Liver (tissue), 9 donors: ENCODE measurements around the gene CMBL. TPM values are rescaled to one million over a fixed set of nuclear protein-coding genes. Genes with fewer than 3 reads are reported as not detected.

ENCODE experiments used
- DNase-seq: peaks from one replicate; pipeline ENCODE4 v3.0.0-alpha.2; 2017; ENCODE audit warnings: low spot score
- H3K27ac ChIP-seq, 2 donors: one replicate each; pipeline ENCODE4 v1.7.0; 2013; ENCODE audit warnings: inconsistent platforms in 2 of 2, low read length in 2 of 2, control low read depth in 1 of 2, low read depth in 1 of 2, mild to moderate bottlenecking in 1 of 2
- H3K27me3 ChIP-seq, 4 donors: one replicate each; pipeline versions ENCODE4 v1.6.1 to v1.7.0; 2013; ENCODE audit warnings: low read length in 3 of 4, inconsistent platforms in 1 of 4, mild to moderate bottlenecking in 1 of 4, moderate library complexity in 1 of 4; ENCODE audit not compliant: control insufficient read depth in 4 of 4, insufficient read depth in 4 of 4
- H3K36me3 ChIP-seq, 4 donors: one replicate each; pipeline versions ENCODE4 v1.6.1 to v1.7.0; 2013; ENCODE audit warnings: low read length in 3 of 4, mild to moderate bottlenecking in 3 of 4, low read depth in 1 of 4, moderate library complexity in 1 of 4; ENCODE audit not compliant: control insufficient read depth in 4 of 4, insufficient read depth in 3 of 4
- H3K4me1 ChIP-seq, 4 donors: one replicate each; pipeline versions ENCODE4 v1.6.1 to v1.7.0; 2013; ENCODE audit warnings: low read length in 3 of 4, mild to moderate bottlenecking in 3 of 4, moderate library complexity in 1 of 4; ENCODE audit not compliant: control insufficient read depth in 4 of 4, insufficient read depth in 4 of 4
- H3K4me3 ChIP-seq, 3 donors: one replicate each; pipeline versions ENCODE4 v1.6.1 to v1.7.0; 2013; ENCODE audit warnings: low read length in 3 of 3, control low read depth in 1 of 3, low read depth in 1 of 3, mild to moderate bottlenecking in 1 of 3
- H3K9ac ChIP-seq, 2 donors: one replicate each; pipeline ENCODE4 v1.7.0; 2013; ENCODE audit warnings: low read length in 2 of 2, mild to moderate bottlenecking in 2 of 2, moderate library complexity in 2 of 2, control low read depth in 1 of 2, low read depth in 1 of 2
- H3K9me3 ChIP-seq, 4 donors: one replicate each; pipeline versions ENCODE4 v1.6.1 to v1.7.0; 2013; ENCODE audit warnings: low read length in 3 of 4; ENCODE audit not compliant: control insufficient read depth in 4 of 4
- ATF3 ChIP-seq: IDR thresholded peaks from 2 replicates; pipeline ENCODE4 v1.6.1; 2016; ENCODE audit warnings: antibody characterized with exemption
- CTCF ChIP-seq: fragments of 150-350 bp; IDR thresholded peaks from 2 replicates; pipeline ENCODE4 v1.5.1; 2017; ENCODE audit warnings: improper control_type of control experiment, low read depth, low read length; ENCODE audit not compliant: missing input control
- EGR1 ChIP-seq, 2 donors: IDR thresholded peaks; 2 replicates each; pipeline ENCODE4 v1.6.1; 2016 to 2018; ENCODE audit warnings: antibody characterized with exemption in 2 of 2, low read depth in 2 of 2
- FOXA1 ChIP-seq: IDR thresholded peaks from 2 replicates; pipeline ENCODE4 v1.6.1; 2016; ENCODE audit warnings: antibody characterized with exemption
- FOXA2 ChIP-seq: IDR thresholded peaks from 2 replicates; pipeline ENCODE4 v1.6.1; 2016; ENCODE audit warnings: antibody characterized with exemption
- GABPA ChIP-seq, 2 donors: IDR thresholded peaks in 1 of 2; conservative IDR thresholded peaks in 1 of 2; 2 replicates each; pipeline ENCODE4 v1.6.1; 2016; ENCODE audit warnings: antibody characterized with exemption in 2 of 2, mild to moderate bottlenecking in 1 of 2, moderate library complexity in 1 of 2
- HNF4A ChIP-seq, 2 donors: conservative IDR thresholded peaks; 2 replicates each; pipeline ENCODE4 v1.6.1; 2016; ENCODE audit warnings: antibody characterized with exemption in 2 of 2, mild to moderate bottlenecking in 2 of 2
- HNF4G ChIP-seq: IDR thresholded peaks from 2 replicates; pipeline ENCODE4 v1.6.1; 2016; ENCODE audit warnings: antibody characterized with exemption
- JUND ChIP-seq, 2 donors: IDR thresholded peaks; 2 replicates each; pipeline ENCODE4 v1.6.1; 2016; ENCODE audit warnings: antibody characterized with exemption in 2 of 2
- MAX ChIP-seq: IDR thresholded peaks from 2 replicates; pipeline ENCODE4 v1.6.1; 2016; ENCODE audit warnings: antibody characterized with exemption
- NR2F2 ChIP-seq: IDR thresholded peaks from 2 replicates; pipeline ENCODE4 v1.6.1; 2016; ENCODE audit warnings: antibody characterized with exemption
- RAD21 ChIP-seq, 2 donors: IDR thresholded peaks; 2 replicates each; pipeline ENCODE4 v1.6.1; 2016; ENCODE audit warnings: antibody characterized with exemption in 2 of 2, mild to moderate bottlenecking in 2 of 2
- REST ChIP-seq: IDR thresholded peaks from 2 replicates; pipeline ENCODE4 v1.6.1; 2016; ENCODE audit warnings: antibody characterized with exemption, mild to moderate bottlenecking
- RXRA ChIP-seq, 2 donors: IDR thresholded peaks; 2 replicates each; pipeline ENCODE4 v1.6.1; 2017 to 2018; ENCODE audit warnings: antibody characterized with exemption in 2 of 2, mild to moderate bottlenecking in 1 of 2
- SP1 ChIP-seq: IDR thresholded peaks from 2 replicates; pipeline ENCODE4 v1.6.1; 2018; ENCODE audit warnings: antibody characterized with exemption, mild to moderate bottlenecking
- TAF1 ChIP-seq: conservative IDR thresholded peaks from 2 replicates; pipeline ENCODE4 v1.6.1; 2016; ENCODE audit warnings: antibody characterized with exemption, mild to moderate bottlenecking
- YY1 ChIP-seq: IDR thresholded peaks from 2 replicates; pipeline ENCODE4 v1.6.1; 2016; ENCODE audit warnings: antibody characterized with exemption, mild to moderate bottlenecking
- ZBTB33 ChIP-seq: IDR thresholded peaks from 2 replicates; pipeline ENCODE4 v1.6.1; 2016; ENCODE audit warnings: antibody characterized with exemption
- WGBS: extraction: QIAGEN DNeasy Blood & Tissue Kit; methylation state at CpG from one replicate; pipeline ENCODE4 v1.1.7; 2013; 5-methylcytosine and 5-hydroxymethylcytosine counted together
- polyA plus RNA-seq, 2 donors: library from polyadenylated mRNA; stranded (reverse) in 1 of 2; unstranded in 1 of 2; fragments of 200-250 nt in 1 of 2; fragments of >200 nt in 1 of 2; fragmentation: Nextera tagmentation in 1 of 2; extraction: Ambion mirVana in 1 of 2; gene quantifications; one replicate each; pipeline versions ENCODE4 v1.2.1 to v1.2.3, GENCODE V29; 2013 to 2015
- total RNA-seq, 2 donors: library from RNA; depleted of rRNA; stranded (reverse); fragments of >200 nt; gene quantifications; one replicate each; pipeline ENCODE4 v1.2.3, GENCODE V29; 2014
- donor health status: healthy.
- donor health status: healthy.
- donor health status: healthy.
- donor health status: healthy.
- donor health status: healthy.

CMBL gene
- total and polyA plus RNA-seq, 4 donors: 6.8 to 56.1 (median 41.7) TPM

- 41% methylated on average over 7 of the region's 7 CpGs for WGBS
- no peak overlapping the region for H3K4me3 ChIP-seq
- no peaks in the 10 kb centered on the region for H3K9me3 ChIP-seq
- H3K36me3 ChIP-seq: no peaks in the 10 kb centered on the region
- no peaks in the 10 kb centered on the region for H3K27me3 ChIP-seq
- peak overlapping the region; percentile 87 for H3K27ac ChIP-seq
- H3K9ac ChIP-seq: peak overlapping the region in 1 of 2 donors; percentile 64
- TF ChIP-seq SP1 (peak; percentile 79), HNF4A (conservative IDR thresholded peaks at IDR 0.05) (peak; percentile 80 to 87), NR2F2 (no peak), GABPA (IDR thresholded peaks at IDR 0.05 in 1 of 2, conservative IDR thresholded peaks at IDR 0.05 in 1 of 2) (peak in 1 of 2 donors; percentile 51), FOXA2 (peak; percentile 76), CTCF (no peak), YY1 (peak; percentile 90), TAF1 (no peak), RAD21 (IDR thresholded peaks at IDR 0.05) (peak; percentile 51 to 62), EGR1 (IDR thresholded peaks at IDR 0.05; ENCODE audit: low read depth in 2 of 2) (peak in 1 of 2 donors; percentile 69), JUND (IDR thresholded peaks at IDR 0.05) (peak in 1 of 2 donors; percentile 82), ATF3 (no peak), FOXA1 (peak; percentile 82), ZBTB33 (peak; percentile 90), MAX (peak; percentile 93), HNF4G (peak; percentile 47), RXRA (IDR thresholded peaks at IDR 0.05) (peak; percentile 85 to 95), REST (peak; percentile 87)
- DNase-seq: peak; percentile 54
- peaks cover 13 to 48% (median 38%) of the 10 kb centered on the region in 4 donors for H3K4me1 ChIP-seq
Measured at GRCh38 chr5:10331341-10331796, 23.7 kb upstream of the CMBL start.
